ENCODE measurements around the gene OR2T35.
"Not testable (repeated sequence)": the region's sequence is repeated elsewhere in the genome, so short reads cannot be mapped to it uniquely, and the experiment has no call there.

OR2T35 gene, protein sequence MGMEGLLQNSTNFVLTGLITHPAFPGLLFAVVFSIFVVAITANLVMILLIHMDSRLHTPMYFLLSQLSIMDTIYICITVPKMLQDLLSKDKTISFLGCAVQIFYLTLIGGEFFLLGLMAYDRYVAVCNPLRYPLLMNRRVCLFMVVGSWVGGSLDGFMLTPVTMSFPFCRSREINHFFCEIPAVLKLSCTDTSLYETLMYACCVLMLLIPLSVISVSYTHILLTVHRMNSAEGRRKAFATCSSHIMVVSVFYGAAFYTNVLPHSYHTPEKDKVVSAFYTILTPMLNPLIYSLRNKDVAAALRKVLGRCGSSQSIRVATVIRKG

DNA sequence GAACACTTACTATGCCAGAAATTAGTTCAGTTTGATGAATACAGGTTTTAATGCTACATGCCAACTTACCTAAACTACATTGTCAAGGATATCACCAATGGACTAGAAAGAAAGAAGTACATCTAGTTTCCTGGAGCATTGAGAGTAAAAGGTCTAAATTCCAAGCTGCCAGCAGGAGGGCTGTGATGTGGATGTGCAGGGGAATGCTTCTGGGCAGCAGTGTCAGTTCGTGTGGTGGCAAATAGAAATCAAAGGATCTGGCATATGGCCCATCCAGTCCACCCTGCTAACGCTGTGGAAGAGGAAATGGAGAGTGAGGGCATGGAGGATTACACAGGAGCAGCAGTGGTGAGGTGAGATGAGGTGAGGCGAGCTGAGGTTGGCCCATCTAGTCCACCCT lies at the start of gene OR2T35:
Gene OR2T35 (minus strand): TSS at position 101 of the 400 bp plus-strand sequence. CDS start 6,020 bp downstream, outside the sequence.
- not testable (repeated sequence) for DNase-seq

DNA sequence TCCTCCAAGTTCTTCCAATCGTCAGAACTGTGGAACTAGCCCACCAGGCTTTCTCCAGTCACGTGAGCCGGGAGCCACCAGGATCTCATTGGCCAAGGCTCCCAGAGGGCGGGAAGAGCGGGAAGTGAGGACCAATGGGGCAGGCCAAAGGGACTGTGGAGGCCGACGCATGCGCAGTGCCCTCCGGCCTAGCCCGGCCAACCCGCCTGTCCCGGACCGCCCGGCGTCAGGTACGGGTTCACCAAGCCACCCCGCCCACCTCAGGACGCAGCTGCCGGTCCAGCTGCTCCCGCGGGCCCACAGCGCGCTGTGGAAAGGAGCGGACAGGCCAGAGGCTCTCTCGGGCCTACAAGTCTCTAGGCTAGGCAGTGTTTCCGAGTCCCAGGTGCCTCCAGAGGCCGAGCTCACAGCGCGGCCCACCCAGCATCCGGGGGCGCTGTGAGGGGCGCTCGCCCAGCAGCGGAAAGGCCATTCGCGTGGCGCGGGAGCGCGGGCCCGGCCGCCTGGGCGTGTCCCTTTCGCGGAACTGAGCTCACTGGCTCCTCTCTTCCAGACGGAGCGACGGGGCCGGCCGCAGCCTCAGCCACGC lies 46.6 kb upstream of the OR2T35 start:
- DNase-seq = no peak

DNA sequence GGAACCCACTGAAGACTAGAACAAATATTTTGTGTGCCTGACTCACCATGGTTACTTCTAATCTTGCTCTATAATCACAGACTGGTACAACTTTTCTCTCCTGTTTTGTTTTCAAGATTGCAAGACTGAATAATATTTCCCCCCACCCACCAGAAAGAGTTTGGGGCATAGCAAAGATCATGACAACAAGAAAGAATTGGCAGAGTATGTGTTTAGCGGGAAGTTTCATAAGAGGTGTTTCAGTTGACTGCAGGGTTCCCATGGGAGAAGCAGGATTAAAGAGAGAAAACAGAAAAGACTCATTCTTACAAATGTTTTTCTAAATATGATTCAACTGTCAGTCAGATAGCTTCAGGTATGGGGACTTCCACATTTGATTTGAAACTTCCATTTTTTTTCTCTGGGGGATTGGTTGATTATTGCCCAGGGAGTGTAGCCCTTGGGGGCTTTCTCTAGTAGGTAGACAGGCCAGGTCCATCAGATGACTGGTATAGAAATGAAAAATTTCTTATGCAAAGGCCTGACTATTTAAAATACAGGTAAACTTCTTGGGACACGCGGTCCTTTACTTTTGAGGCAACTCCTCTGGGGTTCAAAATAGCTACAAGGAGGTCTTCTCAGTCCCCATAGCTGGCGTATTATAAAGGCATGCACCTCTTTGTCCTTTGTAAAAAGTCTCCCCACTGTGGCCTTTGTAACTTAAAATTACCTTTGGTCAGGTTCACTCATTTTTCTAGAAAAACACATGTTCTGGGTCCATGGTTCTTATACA lies 43.6 kb upstream of the OR2T35 start:
- DNase-seq = no peak

DNA sequence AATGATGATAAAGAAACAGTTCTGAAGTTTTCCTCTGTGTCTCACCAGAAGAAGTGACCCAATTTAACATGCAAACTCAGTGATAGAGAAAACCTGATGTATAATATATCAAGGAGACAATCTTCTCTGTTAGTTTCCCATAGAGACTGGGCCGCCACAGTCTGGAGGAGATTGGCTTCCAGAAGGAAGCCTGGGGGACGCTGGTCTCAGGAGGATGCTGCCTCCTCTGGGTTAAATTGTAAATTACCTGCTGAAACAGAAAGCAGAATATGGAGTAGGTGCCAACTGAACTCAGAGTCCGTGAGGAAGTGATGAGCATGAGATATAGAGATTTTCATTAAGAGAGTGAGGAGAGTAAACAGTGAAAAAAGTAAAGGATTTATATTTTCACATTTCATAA lies 41.7 kb upstream of the OR2T35 start:
- DNase-seq = no peak

DNA sequence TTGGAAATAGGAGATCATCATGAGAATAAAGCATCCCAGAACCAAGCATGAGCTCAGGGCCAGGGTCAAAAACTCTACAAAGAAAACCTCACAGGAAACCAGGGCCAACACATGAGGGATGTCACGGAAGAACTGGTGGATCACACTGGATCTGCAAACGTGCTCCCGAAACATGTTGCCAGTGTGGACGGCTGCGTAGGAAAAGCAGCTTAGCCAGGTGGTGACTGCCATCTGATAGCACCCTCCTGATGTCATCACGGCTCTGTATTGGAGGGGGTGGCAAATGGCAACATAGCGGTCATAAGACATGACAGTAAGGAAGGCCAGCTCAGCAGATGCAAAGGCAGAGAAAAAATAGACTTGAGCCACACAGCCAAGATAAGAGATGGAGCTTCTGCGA lies 36.6 kb upstream of the OR2T35 start:
- no peak for DNase-seq

DNA sequence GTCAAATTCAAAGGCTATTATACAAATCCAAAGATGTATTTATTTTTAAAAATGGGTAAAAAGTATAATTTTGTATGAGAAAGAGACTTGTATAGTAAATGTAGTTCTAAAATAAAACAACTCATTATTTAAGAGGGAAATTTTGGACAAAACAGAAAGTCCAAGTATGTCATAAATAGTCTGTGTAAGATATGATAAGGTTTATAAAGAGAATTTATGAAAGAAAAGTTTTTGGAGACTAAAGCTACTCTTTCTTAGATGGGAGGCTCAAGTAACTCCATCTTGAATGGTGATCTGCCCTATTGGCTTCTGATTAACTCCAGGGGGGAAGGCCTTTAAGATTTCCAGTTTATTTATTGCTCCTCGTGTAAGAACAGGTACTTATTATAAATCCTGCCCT lies 24.9 kb upstream of the OR2T35 start:
- no peak for DNase-seq

DNA sequence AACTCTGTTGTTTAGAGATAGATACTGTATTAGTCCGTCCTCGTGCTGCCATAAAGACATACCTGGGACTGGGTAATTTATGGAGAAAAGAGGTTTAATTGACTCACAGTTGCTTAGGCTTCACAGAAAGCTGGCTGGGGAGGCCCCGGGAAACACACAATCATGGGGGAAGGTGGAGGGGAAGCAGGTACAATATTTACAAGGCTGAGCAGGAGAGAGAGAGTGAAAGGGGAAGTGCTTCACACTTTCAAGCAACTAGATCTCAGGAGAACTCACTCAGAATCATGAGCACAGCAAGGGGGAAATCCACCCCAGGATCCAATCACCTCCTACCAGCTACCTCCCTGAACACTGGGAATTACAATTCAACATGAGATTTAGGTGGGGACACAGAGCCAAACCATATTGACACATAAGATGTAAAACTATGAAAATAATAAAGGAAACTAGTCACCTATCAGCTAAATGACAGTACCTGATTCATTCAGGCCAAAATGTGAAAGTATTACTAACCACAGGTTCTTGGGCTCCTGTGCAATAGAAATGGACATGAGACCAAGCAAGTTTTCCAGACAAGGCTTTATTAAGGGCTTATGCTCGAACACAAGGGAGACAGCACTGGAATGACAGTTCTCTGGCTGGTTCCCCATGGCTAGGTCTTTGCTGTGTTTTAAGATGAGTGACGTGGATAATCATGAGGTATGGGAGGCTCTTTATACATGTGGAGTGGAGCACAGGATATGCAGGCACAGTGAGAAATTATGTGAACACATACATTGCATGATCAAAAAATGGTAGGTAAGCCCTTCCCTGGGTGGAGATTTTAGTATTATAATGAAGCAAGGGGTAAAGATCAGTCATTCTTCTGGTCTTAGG lies 18.6 kb upstream of the OR2T35 start:
- not testable (repeated sequence) for DNase-seq

DNA sequence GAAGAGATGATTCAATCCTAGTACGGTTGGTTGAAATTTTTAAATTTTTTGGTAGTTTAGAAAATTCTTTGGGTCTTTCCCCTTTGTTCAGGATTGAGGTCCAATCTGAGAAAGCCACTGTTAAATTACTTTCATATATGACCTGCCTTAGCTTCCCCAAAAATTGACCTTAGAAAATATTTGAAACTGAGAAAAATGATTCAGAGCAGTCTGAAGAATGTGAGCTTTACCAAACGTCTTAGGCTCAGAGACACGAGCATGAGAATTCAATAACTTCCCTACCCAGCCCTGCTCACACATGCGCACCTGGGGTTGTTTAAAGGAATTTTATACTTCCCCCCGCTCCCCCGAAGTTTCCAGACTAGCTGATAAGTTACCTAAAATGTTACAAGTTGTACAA lies 11.7 kb upstream of the OR2T35 start:
- not testable (repeated sequence) for DNase-seq

DNA sequence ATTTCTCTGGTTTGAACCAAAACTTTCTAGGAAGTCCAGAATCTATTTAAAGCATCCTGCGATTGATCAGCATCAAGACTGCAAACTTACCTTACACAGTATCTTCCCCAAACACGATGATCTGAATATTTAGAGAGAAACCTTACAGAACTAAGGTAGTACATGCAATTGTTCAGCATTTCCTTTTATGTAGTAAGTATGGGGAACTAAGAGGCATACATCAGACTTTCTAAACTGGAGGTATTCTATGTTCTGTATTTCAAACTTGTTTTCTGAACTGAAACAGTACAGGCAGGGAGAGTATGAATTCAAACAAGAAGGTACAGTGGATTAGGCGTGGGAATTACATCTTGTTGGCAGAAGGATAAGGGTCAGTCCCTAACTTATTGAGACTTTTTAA lies 10.3 kb upstream of the OR2T35 start, which contains the start of gene OR2T27:
Gene OR2T27 (minus strand): TSS at position 175 of the 400 bp plus-strand sequence. CDS start 4,644 bp downstream, outside the sequence.
- DNase-seq = not testable (repeated sequence)

DNA sequence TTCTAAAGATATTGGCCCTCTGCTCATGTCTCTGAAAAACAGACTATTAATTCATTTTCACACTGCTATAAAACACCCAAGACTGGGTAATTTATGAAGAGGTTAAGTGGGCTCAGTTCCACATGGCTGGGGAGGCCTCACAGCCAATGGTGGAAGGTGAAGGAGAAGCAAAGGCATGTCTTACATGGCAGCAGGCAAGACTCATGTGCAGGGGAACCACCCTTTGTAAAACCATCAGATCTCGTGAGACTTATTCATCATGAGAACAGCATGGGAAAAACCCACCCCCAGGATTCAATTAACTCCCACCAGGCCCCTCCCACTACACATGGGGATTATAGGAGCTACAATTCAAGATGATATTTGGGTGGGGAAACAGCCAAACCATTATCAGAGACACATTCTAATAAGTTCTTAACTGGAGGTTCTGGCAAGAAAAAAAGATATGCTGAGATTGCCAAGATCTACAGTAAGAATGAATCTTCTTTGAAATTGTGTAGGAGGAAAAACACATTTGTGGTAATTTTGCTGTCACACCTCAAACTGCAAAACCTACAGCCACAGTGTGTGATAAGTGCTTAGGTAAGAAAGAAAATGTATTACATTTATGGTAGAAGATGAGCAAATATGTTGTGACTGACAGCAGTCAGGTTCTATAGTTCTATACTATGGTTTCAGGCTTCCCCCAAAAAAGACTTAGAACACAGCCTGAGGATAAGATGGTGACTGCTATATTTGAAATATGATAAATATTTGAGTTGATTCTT lies 3.9 kb upstream of the OR2T35 start:
- DNase-seq = not testable (repeated sequence)

DNA sequence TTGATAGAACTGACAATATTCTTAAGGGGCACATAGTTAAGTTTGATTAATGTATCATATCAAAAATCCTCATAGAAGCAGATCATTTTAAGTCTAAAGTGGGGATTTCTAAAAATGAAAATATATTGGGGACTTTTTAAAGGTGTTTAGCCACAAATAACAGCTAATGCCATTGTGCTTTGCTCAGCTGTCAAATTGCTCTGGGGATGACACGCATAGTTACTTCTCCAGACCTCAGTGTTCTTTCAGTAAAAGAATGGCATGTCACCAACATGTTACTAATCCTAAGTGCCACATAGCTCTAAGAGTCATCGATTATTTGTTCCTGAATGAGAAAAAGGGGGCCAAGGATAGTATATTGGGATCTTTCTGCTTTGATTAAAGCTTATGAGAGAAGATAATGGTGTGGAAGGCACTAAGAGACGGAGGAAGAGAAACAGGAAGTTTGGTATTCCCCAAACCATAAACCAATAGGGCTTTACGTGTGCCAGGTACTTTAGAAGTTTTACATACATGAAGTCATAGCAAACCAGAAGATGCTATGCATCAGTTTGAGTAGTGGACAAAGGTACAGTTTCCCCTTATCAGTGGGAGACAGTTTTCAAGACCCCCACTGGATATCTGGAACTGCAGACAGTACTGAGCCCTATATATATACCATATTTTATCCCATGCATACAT lies 2.0 kb downstream of the OR2T35 start:
- DNase-seq = not testable (repeated sequence)

DNA sequence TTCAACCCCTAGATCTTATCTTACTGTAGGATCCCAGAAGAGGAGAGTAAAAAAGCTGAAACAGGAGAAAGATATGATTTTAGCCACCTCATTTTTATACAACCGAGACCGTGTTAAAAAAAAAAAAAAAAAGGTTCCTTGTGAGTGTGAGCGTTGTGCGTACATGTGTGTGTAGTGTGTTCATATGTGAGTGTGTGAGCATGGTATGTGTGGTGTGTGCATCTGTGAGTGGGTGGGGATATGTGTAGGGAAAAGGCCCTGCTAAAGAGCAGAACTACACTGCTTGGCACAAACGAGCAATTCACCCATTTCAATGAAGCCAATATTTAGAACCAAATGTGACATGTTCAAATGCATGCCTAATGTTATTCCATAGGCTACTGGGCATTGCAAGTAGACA lies 3.5 kb downstream of the OR2T35 start:
- not testable (repeated sequence) for DNase-seq

DNA sequence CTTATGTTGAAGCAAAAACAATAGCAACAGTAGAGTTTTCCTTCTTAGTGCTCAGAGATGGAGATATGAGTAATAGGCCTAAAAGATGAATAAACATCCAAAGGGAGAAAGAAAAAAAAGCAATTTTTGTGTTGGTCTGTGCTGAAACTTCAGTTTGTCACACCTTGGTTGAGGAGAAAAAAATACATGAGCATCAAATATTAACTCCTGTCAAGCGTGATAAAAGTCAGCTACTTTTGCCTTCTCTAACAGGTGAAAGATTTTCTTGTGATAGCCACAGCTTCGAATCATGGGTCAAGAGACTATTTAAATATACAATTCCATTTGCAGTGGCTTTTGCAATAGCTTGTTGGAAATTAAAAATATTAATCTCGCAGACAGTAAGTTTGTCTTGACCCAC lies 4.2 kb downstream of the OR2T35 start:
- DNase-seq = not testable (repeated sequence)

DNA sequence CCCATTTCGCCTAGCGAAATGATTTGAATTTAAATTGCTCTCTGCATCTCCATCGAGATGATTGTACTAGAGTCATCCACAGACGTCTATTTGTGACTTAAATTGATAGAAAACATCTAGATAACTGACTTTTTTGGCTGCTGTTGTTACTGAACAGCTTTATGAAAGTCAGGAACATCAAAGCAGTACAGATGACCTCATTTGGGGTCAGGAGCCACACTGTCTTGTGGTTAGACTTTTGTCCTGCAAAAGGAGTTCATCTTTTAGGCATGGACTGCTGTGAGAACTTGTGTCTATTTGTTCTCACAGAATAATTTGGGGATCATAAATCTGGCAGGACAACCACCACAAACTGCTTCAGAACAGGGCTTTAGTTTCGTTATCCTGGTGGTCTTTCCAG lies 5.4 kb downstream of the OR2T35 start:
- DNase-seq = not testable (repeated sequence)

DNA sequence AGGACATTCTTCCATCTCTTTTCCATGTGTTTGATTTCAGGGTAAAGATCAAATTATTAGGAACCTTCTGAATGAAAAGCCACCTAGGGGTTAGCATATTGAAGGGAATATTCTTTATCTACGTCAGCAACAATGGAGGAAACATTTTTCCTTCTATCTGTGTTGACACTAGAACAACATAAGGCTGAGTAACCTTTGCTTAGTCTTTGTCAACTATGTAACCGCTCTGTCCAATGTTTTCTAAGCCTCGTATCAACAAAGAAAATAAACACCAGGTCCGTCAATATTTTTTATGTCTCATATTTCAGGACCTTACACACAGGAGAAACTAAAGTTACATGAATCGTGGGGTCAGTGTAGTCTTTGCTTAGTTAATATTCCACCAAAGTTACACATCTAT lies 8.5 kb downstream of the OR2T35 start:
- not testable (repeated sequence) for DNase-seq

DNA sequence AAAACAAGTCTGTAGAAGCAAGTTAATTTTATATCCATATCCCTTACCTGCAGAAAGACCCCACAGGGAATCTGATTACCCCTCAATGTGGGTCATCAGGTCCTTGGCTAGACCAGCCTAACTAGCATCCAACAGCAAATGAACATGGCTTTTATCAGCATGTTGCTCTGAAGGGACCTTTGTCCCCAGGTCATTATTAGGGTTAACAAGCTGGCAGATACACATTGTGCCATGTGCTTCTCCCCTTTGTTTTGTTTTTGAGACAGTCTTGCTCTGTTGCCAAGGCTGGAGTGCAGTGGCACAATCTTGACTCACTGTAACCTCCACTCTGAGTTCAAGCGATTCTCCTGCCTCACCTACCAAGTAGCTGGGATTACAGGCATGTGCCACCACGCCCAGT lies 10.1 kb downstream of the OR2T35 start, which contains the start of gene OR2T11:
Gene OR2T11 (minus strand): TSS at position 101 of the 400 bp plus-strand sequence. CDS start 7,963 bp downstream, outside the sequence.
- DNase-seq = not testable (repeated sequence)

DNA sequence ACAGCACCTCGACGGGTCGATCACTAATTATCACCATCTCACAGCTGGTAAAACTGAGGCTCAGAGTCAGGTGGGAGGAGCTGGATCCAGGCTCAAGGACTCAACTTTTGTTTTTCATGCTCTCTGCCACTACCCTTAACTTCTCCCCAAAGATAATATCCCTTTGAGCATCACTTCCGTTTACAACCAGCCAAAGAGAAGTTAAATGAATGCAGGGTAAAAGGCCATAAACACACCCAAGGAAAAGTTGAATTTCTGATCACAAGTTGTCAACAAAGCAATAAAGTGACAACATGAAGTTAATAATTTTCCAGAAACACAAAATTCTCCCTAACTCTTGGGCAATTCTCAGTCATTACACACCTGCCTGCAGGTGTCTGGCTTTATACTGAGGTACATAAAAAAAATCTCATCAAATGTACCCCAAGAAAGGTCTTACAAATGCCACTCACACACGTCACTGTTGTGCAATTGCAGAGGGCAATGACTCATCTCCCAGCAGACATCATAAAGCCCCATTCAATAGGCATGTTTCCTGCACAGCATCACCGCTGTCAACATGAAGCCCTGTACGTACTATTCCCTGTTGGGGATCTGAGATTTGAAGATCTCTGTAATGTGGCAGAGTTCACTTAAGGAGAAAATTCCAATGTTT lies 13.6 kb downstream of the OR2T35 start:
- no peak for DNase-seq

DNA sequence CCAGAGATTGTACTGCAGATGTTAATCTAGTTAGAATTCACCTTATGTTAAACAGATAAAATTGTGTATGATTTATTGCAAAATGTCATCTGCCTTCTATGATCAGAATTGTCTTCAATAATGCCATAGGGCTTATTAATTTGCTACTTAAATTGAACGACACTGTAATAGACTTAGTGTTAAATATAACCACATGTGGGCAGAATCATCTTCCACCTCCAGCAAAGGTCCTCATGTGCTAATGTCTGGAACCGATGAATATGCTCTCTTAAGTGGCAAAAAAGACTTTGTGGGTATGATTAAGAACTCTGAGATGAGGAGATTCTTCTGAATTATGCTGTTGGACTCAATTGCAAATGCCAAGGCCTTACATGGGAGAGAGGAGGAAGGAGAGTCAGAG lies 14.5 kb downstream of the OR2T35 start:
- no peak for DNase-seq

DNA sequence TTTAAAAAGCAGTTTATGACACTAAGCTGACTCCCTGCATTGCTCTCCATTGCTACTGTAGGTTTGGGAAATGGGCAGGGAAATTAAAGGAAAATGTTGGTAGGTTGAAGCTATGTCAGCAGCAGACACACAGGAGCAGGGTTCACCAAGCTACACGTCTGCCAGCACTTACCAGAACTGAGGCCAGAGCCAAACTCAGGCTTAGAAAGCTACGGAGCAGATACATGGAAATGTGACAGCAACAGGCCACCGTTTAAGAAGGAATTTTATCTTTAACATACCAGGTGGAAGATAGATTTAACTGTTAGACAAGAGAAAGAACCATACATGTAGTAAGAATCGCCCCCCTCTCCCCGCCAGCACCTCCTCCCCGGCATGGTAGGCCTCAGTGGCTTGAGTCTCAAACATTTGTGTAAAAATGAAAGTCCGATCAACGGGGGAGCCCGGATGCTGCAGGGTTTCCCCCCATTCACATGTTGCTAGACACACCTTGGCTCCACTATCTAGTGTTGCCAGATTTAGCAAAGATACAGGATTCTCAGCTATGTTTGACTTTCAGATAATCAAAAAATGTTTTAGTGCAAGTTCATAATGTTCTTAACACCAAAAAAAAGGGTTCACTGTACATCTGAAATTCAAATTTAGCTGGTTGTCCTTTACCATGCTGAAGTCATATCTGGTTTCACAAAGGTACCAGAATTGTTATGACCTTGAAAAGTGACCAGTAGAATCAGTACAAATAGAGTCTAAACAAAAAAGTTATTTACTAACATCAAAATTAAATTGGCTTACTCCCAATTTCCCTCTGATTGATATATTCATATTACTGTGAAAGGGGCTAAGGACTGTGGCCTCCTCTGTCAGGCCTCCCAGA lies 16.9 kb downstream of the OR2T35 start:
- DNase-seq = no peak
